CD14-positive monocyte (primary cell): ENCODE data around the gene GPC1. TPM values are rescaled to one million over a fixed set of nuclear protein-coding genes. Genes with fewer than 3 reads are reported as not detected.

Source experiments
- DNase-seq, 3 donors: peaks; one replicate each; pipeline ENCODE4 v3.0.0-alpha.2; 2011 to 2022
- H2AFZ ChIP-seq: 2 replicates; pipeline ENCODE4 v1.6.0; 2012; ENCODE audit warnings: mild to moderate bottlenecking, low read depth, low read length, inconsistent platforms; ENCODE audit not compliant: insufficient read depth, poor library complexity, severe bottlenecking
- H3K27ac ChIP-seq, 2 donors: 1 replicate in 1 of 2; 2 replicates in 1 of 2; pipeline ENCODE4 v1.5.1; 2012 to 2013; ENCODE audit warnings: low read length in 2 of 2, control low read depth in 1 of 2, inconsistent platforms in 1 of 2, low read depth in 1 of 2, mild to moderate bottlenecking in 1 of 2
- H3K27me3 ChIP-seq, 2 donors: one replicate each; pipeline versions ENCODE4 v1.6.0 to v1.6.1; 2011 to 2013; ENCODE audit warnings: low read length in 2 of 2; ENCODE audit not compliant: control insufficient read depth in 2 of 2, insufficient read depth in 2 of 2
- H3K36me3 ChIP-seq, 2 donors: replicated peaks in 1 of 2; 1 replicate in 1 of 2; 2 replicates in 1 of 2; pipeline versions ENCODE4 v1.5.1 to v1.6.1; 2012 to 2013; ENCODE audit warnings: low read length in 2 of 2, control low read depth in 1 of 2, inconsistent platforms in 1 of 2, mild to moderate bottlenecking in 1 of 2; ENCODE audit not compliant: insufficient read depth in 2 of 2, control insufficient read depth in 1 of 2
- H3K4me1 ChIP-seq, 2 donors: 1 replicate in 1 of 2; 2 replicates in 1 of 2; pipeline versions ENCODE4 v1.5.1 to v1.6.1; 2012 to 2013; ENCODE audit warnings: low read length in 2 of 2, control low read depth in 1 of 2, inconsistent platforms in 1 of 2, mild to moderate bottlenecking in 1 of 2, moderate library complexity in 1 of 2; ENCODE audit not compliant: insufficient read depth in 2 of 2, control insufficient read depth in 1 of 2
- H3K4me2 ChIP-seq: replicated peaks from 2 replicates; pipeline ENCODE3; 2012; ENCODE audit warnings: low read length, moderate library complexity, mild to moderate bottlenecking; ENCODE audit not compliant: poor library complexity, severe bottlenecking; ENCODE audit errors: extremely low read depth
- H3K4me3 ChIP-seq, 3 experiments: fragments of 200-600 bp in 1 of 3; sonication (generic) in 1 of 3; replicated peaks in 1 of 3; 1 replicate in 2 of 3; 2 replicates in 1 of 3; pipeline ENCODE4 v1.5.1; 2011 to 2013; ENCODE audit warnings: low read length in 3 of 3, mild to moderate bottlenecking in 3 of 3, control low read depth in 2 of 3, low read depth in 2 of 3, inconsistent platforms in 1 of 3, moderate library complexity in 1 of 3
- H3K79me2 ChIP-seq: 2 replicates; pipeline ENCODE4 v1.6.0; 2012; ENCODE audit warnings: mild to moderate bottlenecking, control low read depth, inconsistent platforms, low read length, moderate library complexity; ENCODE audit not compliant: insufficient read depth
- H3K9ac ChIP-seq: 2 replicates; pipeline ENCODE4 v1.6.0; 2017; ENCODE audit warnings: low read length, mild to moderate bottlenecking; ENCODE audit not compliant: insufficient read depth, poor library complexity, severe bottlenecking
- H3K9me3 ChIP-seq, 2 donors: replicated peaks in 1 of 2; 1 replicate in 1 of 2; 2 replicates in 1 of 2; pipeline versions ENCODE4 v1.5.1 to v1.6.1; 2012 to 2013; ENCODE audit warnings: low read length in 2 of 2, control low read depth in 1 of 2; ENCODE audit not compliant: control insufficient read depth in 1 of 2, insufficient read depth in 1 of 2
- H4K20me1 ChIP-seq: 2 replicates; pipeline ENCODE4 v1.6.0; 2012; ENCODE audit warnings: mild to moderate bottlenecking, low read length, control low read depth, moderate library complexity; ENCODE audit not compliant: insufficient read depth
- H3K27ac Mint-ChIP-seq, 7 donors: one replicate each; pipeline ENCODE4 v1.8.0; 2020; ENCODE audit warnings: mild to moderate bottlenecking in 7 of 7, mixed read lengths in 7 of 7, moderate library complexity in 6 of 7, inconsistent platforms in 2 of 7
- H3K27me3 Mint-ChIP-seq, 3 donors: one replicate each; pipeline ENCODE4 v1.8.0; 2021 to 2022; ENCODE audit warnings: low read depth in 3 of 3, mild to moderate bottlenecking in 3 of 3, mixed read lengths in 3 of 3, moderate library complexity in 3 of 3, inconsistent platforms in 1 of 3
- H3K36me3 Mint-ChIP-seq, 2 donors: one replicate each; pipeline ENCODE4 v1.8.0; 2020; ENCODE audit warnings: mixed read lengths in 2 of 2, inconsistent platforms in 1 of 2, mild to moderate bottlenecking in 1 of 2
- H3K4me1 Mint-ChIP-seq: one replicate; pipeline ENCODE4 v1.8.0; 2020; ENCODE audit warnings: mild to moderate bottlenecking, mixed read lengths
- H3K4me3 Mint-ChIP-seq, 2 donors: one replicate each; pipeline ENCODE4 v1.8.0; 2020; ENCODE audit warnings: mild to moderate bottlenecking in 2 of 2, mixed read lengths in 2 of 2, moderate library complexity in 1 of 2
- H3K9me3 Mint-ChIP-seq, 7 donors: one replicate each; pipeline ENCODE4 v1.8.0; 2020 to 2022; ENCODE audit warnings: mixed read lengths in 7 of 7, mild to moderate bottlenecking in 6 of 7, moderate library complexity in 6 of 7, inconsistent platforms in 2 of 7
- CTCF ChIP-seq: fragments of 200-600 bp; IDR thresholded peaks from one replicate; pipeline ENCODE4 v1.8.0; 2022; ENCODE audit warnings: antibody characterized with exemption, mild to moderate bottlenecking
- WGBS: methylation state at CpG from one replicate; pipeline ENCODE4 v1.1.5; 2013; ENCODE audit warnings: missing lambda C conversion rate; ENCODE audit not compliant: insufficient coverage; 5-methylcytosine and 5-hydroxymethylcytosine counted together
- intact Hi-C, 2 donors: fragments of 100-400 bp; cut with micrococcal nuclease; formaldehyde crosslinking; loops; one replicate each; pipeline versions ENCODE4 v1.15.0 to v1.15.1; 2023
- polyA plus RNA-seq, 3 donors: library from polyadenylated mRNA; depleted of rRNA in 1 of 3; unstranded in 2 of 3; stranded (reverse) in 1 of 3; fragments of 300-500 nt in 2 of 3; fragments of >200 nt in 1 of 3; fragmentation: Illumina TruSeq in 2 of 3; gene quantifications; 1 replicate in 2 of 3; 2 replicates in 1 of 3; pipeline ENCODE4 v1.2.3, GENCODE V29; 2012 to 2021

Gene GPC1
- polyA plus RNA-seq, 3 donors: 0.08 TPM; not detected in 2

- H3K4me1 Mint-ChIP-seq: peaks cover 8% of the 10 kb centered on the region
These were observed 44.1 kb upstream of the GPC1 start for GRCh38 chr2:240391111-240392051.

More at GRCh38 chr2:240391111-240392051, 44.1 kb upstream of the GPC1 start:
- peaks cover 0 to 2% (median 0%) of the 10 kb centered on the region in 7 donors for H3K9me3 Mint-ChIP-seq
- H3K4me1 ChIP-seq: no peaks in the 10 kb centered on the region
- no peak for DNase-seq
- no peak overlapping the region for H3K4me3 Mint-ChIP-seq
- no peaks in the 10 kb centered on the region for H3K9me3 ChIP-seq
- H3K27ac Mint-ChIP-seq: no peak overlapping the region
- H3K4me3 ChIP-seq: no peak overlapping the region
- no peaks in the 10 kb centered on the region for H3K79me2 ChIP-seq
- no peaks in the 10 kb centered on the region for H3K36me3 ChIP-seq
- intact Hi-C loops: no loop called here
- H2AFZ ChIP-seq: no peak overlapping the region
- H3K27me3 Mint-ChIP-seq: peaks cover 0 to 8% (median 2%) of the 10 kb centered on the region in 3 donors
- WGBS: 91% methylated on average over 19 of the region's 25 CpGs
- H3K27me3 ChIP-seq: no peaks in the 10 kb centered on the region
- no peak overlapping the region for H3K9ac ChIP-seq
- H3K36me3 Mint-ChIP-seq: no peaks in the 10 kb centered on the region
- no peaks in the 10 kb centered on the region for H4K20me1 ChIP-seq
- no peak for TF ChIP-seq CTCF
- no peak overlapping the region for H3K4me2 ChIP-seq
- H3K27ac ChIP-seq: no peak overlapping the region
